IMR-90 (cell line): ENCODE data around the gene SNAP25. TPM values are rescaled to one million over a fixed set of nuclear protein-coding genes. Genes with fewer than 3 reads are reported as not detected.

Source experiments
- ATAC-seq: fragments of 200-7000 bp; cut with Tn5 transposase; 2 replicates; pipeline ENCODE4 v1.9.1; 2020; ENCODE audit warnings: low read depth, mild to moderate bottlenecking, moderate library complexity
- BruUV-seq: library from RNA; stranded (reverse); fragments of 400-500 nt; replicated peaks from 2 replicates; lab custom pipeline; 2021; lab: Mats Ljungman, UMichigan
- CTCF ChIA-PET: fragments of 300-600 bp; formaldehyde crosslinking; extraction: SDS; loops from one replicate; lab custom pipeline; 2021; ENCODE audit warnings: antibody characterized with exemption; lab: Yijun Ruan, JAX
- POLR2A ChIA-PET: fragments of 300-600 bp; sonication (Branson Sonifier 250); formaldehyde crosslinking; loops from one replicate; lab custom pipeline; 2022; ENCODE audit warnings: antibody characterized with exemption; ENCODE audit not compliant: unreplicated experiment; lab: Charles Lee
- DNase-seq: peaks from one replicate; pipeline ENCODE4 v3.0.0; 2013
- H2AFZ ChIP-seq: replicated peaks from 2 replicates; pipeline ENCODE3; 2013; ENCODE audit warnings: low read length, mild to moderate bottlenecking; ENCODE audit not compliant: poor library complexity
- H2AK5ac ChIP-seq: 2 replicates; pipeline ENCODE4 v1.6.1; 2013; ENCODE audit warnings: low read depth, low read length, inconsistent platforms
- H2AK9ac ChIP-seq: replicated peaks from 2 replicates; pipeline ENCODE3; 2013; ENCODE audit warnings: mild to moderate bottlenecking, low read depth, low read length, moderate library complexity; ENCODE audit not compliant: poor library complexity
- H2BK120ac ChIP-seq: 2 replicates; pipeline ENCODE4 v1.6.1; 2013; ENCODE audit warnings: low read depth, low read length, inconsistent platforms
- H2BK15ac ChIP-seq: 3 replicates; pipeline ENCODE4 v1.6.1; 2013; ENCODE audit warnings: low read depth, low read length, inconsistent platforms
- H2BK20ac ChIP-seq: 2 replicates; pipeline ENCODE4 v1.6.1; 2013; ENCODE audit warnings: low read depth, mild to moderate bottlenecking, inconsistent platforms, low read length, moderate library complexity
- H2BK5ac ChIP-seq: 2 replicates; pipeline ENCODE4 v1.6.1; 2013; ENCODE audit warnings: mild to moderate bottlenecking, low read depth, low read length, inconsistent platforms; ENCODE audit not compliant: poor library complexity, severe bottlenecking
- H3K14ac ChIP-seq: replicated peaks from 2 replicates; pipeline ENCODE4 v1.6.1; 2013; ENCODE audit warnings: low read depth, low read length, inconsistent platforms
- H3K18ac ChIP-seq: 2 replicates; pipeline ENCODE4 v1.6.1; 2013; ENCODE audit warnings: low read depth, low read length, control low read depth
- H3K23ac ChIP-seq: 2 replicates; pipeline ENCODE4 v1.6.1; 2013; ENCODE audit warnings: low read depth, low read length, inconsistent platforms
- H3K27ac ChIP-seq: 2 replicates; pipeline ENCODE4 v1.5.1; 2013; ENCODE audit warnings: mild to moderate bottlenecking, control low read depth, low read length; ENCODE audit not compliant: insufficient read depth
- H3K27me3 ChIP-seq: 2 replicates; pipeline ENCODE4 v1.6.1; 2013; ENCODE audit warnings: low read length; ENCODE audit not compliant: control insufficient read depth, insufficient read depth
- H3K36me3 ChIP-seq: 2 replicates; pipeline ENCODE4 v1.6.1; 2013; ENCODE audit warnings: low read length, mixed read lengths; ENCODE audit not compliant: control insufficient read depth, insufficient read depth
- H3K4ac ChIP-seq: 2 replicates; pipeline ENCODE4 v1.6.1; 2013; ENCODE audit warnings: low read depth, low read length, inconsistent platforms
- H3K4me1 ChIP-seq: 2 replicates; pipeline ENCODE4 v1.6.1; 2013; ENCODE audit warnings: low read length, mixed read lengths; ENCODE audit not compliant: control insufficient read depth, insufficient read depth
- H3K4me2 ChIP-seq: 2 replicates; pipeline ENCODE4 v1.6.1; 2013; ENCODE audit warnings: low read depth, mild to moderate bottlenecking, control low read depth, low read length, moderate library complexity
- H3K4me3 ChIP-seq: 2 replicates; pipeline ENCODE4 v1.5.1; 2013; ENCODE audit warnings: low read depth, mild to moderate bottlenecking, control low read depth, low read length, moderate library complexity; ENCODE audit not compliant: insufficient read depth
- H3K56ac ChIP-seq: 2 replicates; pipeline ENCODE4 v1.6.1; 2013; ENCODE audit warnings: low read length, inconsistent platforms; ENCODE audit not compliant: insufficient read depth; ENCODE audit errors: extremely low read depth
- H3K79me1 ChIP-seq, 2 experiments: 2 replicates each; pipeline ENCODE4 v1.6.1; 2013; ENCODE audit warnings: low read length in 2 of 2, inconsistent platforms in 1 of 2, low read depth in 1 of 2
- H3K9ac ChIP-seq: 2 replicates; pipeline ENCODE4 v1.6.1; 2013; ENCODE audit warnings: low read depth, low read length, control low read depth
- H3K9me1 ChIP-seq: 2 replicates; pipeline ENCODE4 v1.6.1; 2013; ENCODE audit warnings: low read length, inconsistent platforms; ENCODE audit not compliant: insufficient read depth
- H3K9me3 ChIP-seq: 2 replicates; pipeline ENCODE4 v1.6.1; 2013; ENCODE audit warnings: low read length; ENCODE audit not compliant: control insufficient read depth, insufficient read depth
- H4K20me1 ChIP-seq: 2 replicates; pipeline ENCODE4 v1.6.1; 2013; ENCODE audit warnings: low read length, inconsistent platforms; ENCODE audit not compliant: insufficient read depth
- H4K5ac ChIP-seq: 2 replicates; pipeline ENCODE4 v1.6.1; 2013; ENCODE audit warnings: mild to moderate bottlenecking, low read depth, low read length, control low read depth
- H4K8ac ChIP-seq, 2 experiments: 2 replicates each; pipeline ENCODE4 v1.6.1; 2013; ENCODE audit warnings: low read depth in 2 of 2, low read length in 2 of 2, control low read depth in 1 of 2, inconsistent platforms in 1 of 2
- H4K91ac ChIP-seq: 2 replicates; pipeline ENCODE4 v1.6.1; 2013; ENCODE audit warnings: low read depth, low read length, inconsistent platforms; ENCODE audit not compliant: insufficient read depth
- CEBPB ChIP-seq: IDR thresholded peaks from 2 replicates; pipeline ENCODE4 v1.6.1; 2012; ENCODE audit warnings: low read depth, low read length, improper control_type of control experiment
- CHD1 ChIP-seq: IDR thresholded peaks from 2 replicates; pipeline ENCODE4 v1.6.1; 2012; ENCODE audit warnings: low read depth, low read length, improper control_type of control experiment
- NFE2L2 ChIP-seq: fragments of 150-350 bp; IDR thresholded peaks from 2 replicates; pipeline ENCODE4 v1.6.1; 2016; ENCODE audit warnings: low read depth, mild to moderate bottlenecking, low read length
- POLR2A ChIP-seq: IDR thresholded peaks from 2 replicates; pipeline ENCODE4 v1.6.1; 2012; ENCODE audit warnings: mild to moderate bottlenecking, low read depth, low read length
- RFX5 ChIP-seq: IDR thresholded peaks from 2 replicates; pipeline ENCODE4 v1.8.0; 2012; ENCODE audit warnings: low read depth, mild to moderate bottlenecking, low read length, moderate library complexity
- WGBS, 2 experiments: methylation state at CpG; one replicate each; pipeline versions ENCODE4 v1.1.5 to v1.1.7; 2013; ENCODE audit warnings: missing lambda C conversion rate in 2 of 2; ENCODE audit not compliant: insufficient read length in 1 of 2; ENCODE audit errors: extremely low coverage in 2 of 2; 5-methylcytosine and 5-hydroxymethylcytosine counted together
- dilution Hi-C: fragments of 300-500 bp; cut with HindIII; formaldehyde crosslinking; loops from one replicate; pipeline ENCODE4 v1.14.3; 2018; ENCODE audit warnings: low sequenced_read_pairs; ENCODE audit not compliant: unreplicated experiment
- in situ Hi-C: fragments of 300-500 bp; cut with MboI; formaldehyde crosslinking; loops from 3 replicates; pipeline ENCODE4 v1.14.3; 2019; ENCODE audit warnings: low sequenced_read_pairs, inconsistent platforms, mixed read lengths
- intact Hi-C: fragments of 100-400 bp; cut with micrococcal nuclease; formaldehyde crosslinking; loops from 2 replicates; pipeline ENCODE4 v1.10.0; 2022
- polyA plus RNA-seq, 3 experiments: library from polyadenylated mRNA; depleted of rRNA; stranded (reverse); fragments of >200 nt; gene quantifications; 2 replicates each; pipeline ENCODE4 v1.2.3, GENCODE V29; 2012; ENCODE audit warnings: low replicate concordance in 1 of 3
- total RNA-seq: library from RNA; depleted of rRNA; stranded (reverse); fragments of >200 nt; gene quantifications from 2 replicates; pipeline ENCODE4 v1.2.3, GENCODE V29; 2012

Gene SNAP25
- total and polyA plus RNA-seq, 2 of the 4 experiments (the other 2 are of a cell fraction), result 1.1 to 2.8 TPM

GRCh38 chr20:10291568-10292248, 73.1 kb downstream of the SNAP25 start:
- dilution Hi-C loops, result no loop called here
- Histone ChIP-seq H3K4me2 (no peak overlapping the region), H3K79me1 (no peaks in the 10 kb centered on the region), H3K27ac (no peak overlapping the region), H2AK5ac (no peak overlapping the region), H2BK15ac (no peak overlapping the region), H4K20me1 (no peaks in the 10 kb centered on the region), H3K18ac (no peak overlapping the region), H2AFZ (no peak overlapping the region), H4K91ac (no peak overlapping the region), H3K4me3 (no peak overlapping the region), H2AK9ac (no peak overlapping the region), H3K9ac (no peak overlapping the region), H3K27me3 (no peaks in the 10 kb centered on the region), H4K8ac (no peak overlapping the region), H2BK5ac (no peak overlapping the region), H3K4ac (no peak overlapping the region), H4K5ac (no peak overlapping the region), H3K36me3 (peaks cover 2% of the 10 kb centered on the region), H3K56ac (no peak overlapping the region), H2BK120ac (no peak overlapping the region), H2BK20ac (no peak overlapping the region), H3K4me1 (peaks cover 1% of the 10 kb centered on the region; the same call in 1 of the 2 replicates), H3K9me3 (no peaks in the 10 kb centered on the region), H3K14ac (no peak overlapping the region), H3K23ac (no peak overlapping the region), H3K9me1 (no peaks in the 10 kb centered on the region)
- ChIA-PET POLR2A (no interaction called here), CTCF (no interaction called here)
- ATAC-seq (no peak), DNase-seq (no peak)
- no TSS peak for BruUV-seq
- intact Hi-C loops, result no loop called here
- no CpG with 5 or more reads among the region's 2 CpGs for WGBS, 2 experiments
- TF ChIP-seq CEBPB (no peak), CHD1 (no peak), NFE2L2 (no peak), POLR2A (no peak), RFX5 (no peak)
- in situ Hi-C loops, result no loop called here
